ENCODE results near the gene SMIM44.

GRCh38 chr19:3528080-3528479 is 44.8 kb upstream of the SMIM44 start:
- TF ChIP-seq CTCF (IDR thresholded peaks at IDR 0.05) (no peak), POLR2A (IDR thresholded peaks at IDR 0.05) (no peak), POLR2AphosphoS5 (IDR thresholded peaks at IDR 0.05; ENCODE audit: insufficient read depth in 1 of 2, low read depth in 1 of 2) (no peak)
